GM12878 (cell line): ENCODE measurements around the gene ZMYND19. TPM values are rescaled to one million over a fixed set of nuclear protein-coding genes. Genes with fewer than 3 reads are reported as not detected.

Experiments used
- ATAC-seq: fragments of 200-7000 bp; cut with Tn5 transposase; 3 replicates; pipeline ENCODE4 v1.9.1; 2020; ENCODE audit warnings: mild to moderate bottlenecking, moderate library complexity
- BruUV-seq: library from RNA; stranded (reverse); fragments of 400-500 nt; replicated peaks from 2 replicates; lab custom pipeline; 2021; lab: Mats Ljungman, UMichigan
- CTCF ChIA-PET: fragments of 300-600 bp; sonication (Branson Sonifier 250); formaldehyde crosslinking; extraction: SDS; loops from one replicate; lab custom pipeline; 2021; ENCODE audit warnings: inconsistent platforms; lab: Yijun Ruan, JAX
- POLR2A ChIA-PET: fragments of 350-600 bp; formaldehyde crosslinking; extraction: SDS; loops from one replicate; lab custom pipeline; 2021; ENCODE audit warnings: inconsistent platforms; lab: Charles Lee
- RAD21 ChIA-PET: fragments of 300-600 bp; sonication (Branson Sonifier 250); formaldehyde crosslinking; loops from one replicate; lab custom pipeline; 2023; ENCODE audit warnings: antibody characterized with exemption; ENCODE audit not compliant: unreplicated experiment; lab: Charles Lee
- SMC1A ChIA-PET: fragments of 300-600 bp; sonication (Branson Sonifier 250); formaldehyde crosslinking; loops from one replicate; lab custom pipeline; 2023; ENCODE audit not compliant: unreplicated experiment, uncharacterized antibody; lab: Charles Lee
- DNase-seq: peaks from one replicate; pipeline ENCODE4 v3.0.0-alpha.2; 2011; ENCODE audit warnings: low read depth, low spot score
- FAIRE-seq: peaks from 3 replicates; lab custom pipeline; 2011; peaks lifted over from hg19 to GRCh38; lab: Jason Lieb, UNC
- H2AFZ ChIP-seq: 2 replicates; pipeline ENCODE4 v1.6.0; 2011; ENCODE audit warnings: low read depth, low read length, control low read depth; ENCODE audit not compliant: control insufficient read depth
- H3K27ac ChIP-seq: 2 replicates; pipeline ENCODE4 v1.5.1; 2011; ENCODE audit warnings: control low read depth; ENCODE audit not compliant: control insufficient read depth, insufficient read depth
- H3K27me3 ChIP-seq, 2 experiments: replicated peaks in 1 of 2; 2 replicates each; pipeline versions ENCODE4 v1.6.0 to v1.6.1; 2011; ENCODE audit warnings: low read length in 1 of 2; ENCODE audit not compliant: control insufficient read depth in 2 of 2, insufficient read depth in 2 of 2
- H3K36me3 ChIP-seq, 2 experiments: 2 replicates each; pipeline ENCODE4 v1.5.1; 2011; ENCODE audit warnings: low read length in 1 of 2; ENCODE audit not compliant: control insufficient read depth in 2 of 2, insufficient read depth in 2 of 2
- H3K4me1 ChIP-seq: 2 replicates; pipeline ENCODE4 v1.6.1; 2011; ENCODE audit warnings: mild to moderate bottlenecking, low read length, moderate library complexity, mixed read lengths; ENCODE audit not compliant: control insufficient read depth, insufficient read depth
- H3K4me2 ChIP-seq: 2 replicates; pipeline ENCODE4 v1.6.0; 2011; ENCODE audit warnings: control low read depth; ENCODE audit not compliant: control insufficient read depth, insufficient read depth
- H3K4me3 ChIP-seq: fragments of 200-600 bp; sonication (generic); 2 replicates; pipeline ENCODE4 v1.5.1; 2016
- H3K79me2 ChIP-seq: 2 replicates; pipeline ENCODE4 v1.6.0; 2011; ENCODE audit warnings: low read length; ENCODE audit not compliant: control insufficient read depth, insufficient read depth
- H3K9ac ChIP-seq: 2 replicates; pipeline ENCODE4 v1.8.0; 2011; ENCODE audit warnings: low read length, control low read depth, mixed read lengths; ENCODE audit not compliant: control insufficient read depth, insufficient read depth
- H3K9me3 ChIP-seq: replicated peaks from 3 replicates; pipeline ENCODE4 v1.5.1; 2011; ENCODE audit warnings: mild to moderate bottlenecking, low read length; ENCODE audit not compliant: control insufficient read depth, insufficient read depth
- H4K20me1 ChIP-seq: 2 replicates; pipeline ENCODE4 v1.6.0; 2011; ENCODE audit not compliant: control insufficient read depth, insufficient read depth
- BACH1 ChIP-seq: fragments of 450-650 bp; IDR thresholded peaks from 2 replicates; pipeline ENCODE4 v1.6.1; 2017; ENCODE audit warnings: mild to moderate bottlenecking, borderline replicate concordance
- BHLHE40 ChIP-seq, 2 experiments: fragments of 450-650 bp in 1 of 2; IDR thresholded peaks; 2 replicates each; pipeline ENCODE4 v1.6.1; 2011 to 2017; ENCODE audit warnings: low read depth in 2 of 2, borderline replicate concordance in 1 of 2, improper control_type of control experiment in 1 of 2, low read length in 1 of 2, mild to moderate bottlenecking in 1 of 2
- CBX5 ChIP-seq: sonication (generic); IDR thresholded peaks from 2 replicates; pipeline ENCODE4 v1.6.1; 2016; ENCODE audit warnings: low read depth, moderate library complexity, mild to moderate bottlenecking, inconsistent platforms
- DPF2 ChIP-seq: fragments of 450-650 bp; IDR thresholded peaks from 2 replicates; pipeline ENCODE4 v1.6.1; 2017; ENCODE audit warnings: mild to moderate bottlenecking
- GATAD2B ChIP-seq: fragments of 450-650 bp; conservative IDR thresholded peaks from 2 replicates; pipeline ENCODE4 v1.6.1; 2017; ENCODE audit warnings: low read depth, mild to moderate bottlenecking, moderate library complexity
- IKZF1 ChIP-seq: fragments of 450-650 bp; conservative IDR thresholded peaks from 2 replicates; pipeline ENCODE4 v1.6.1; 2017; ENCODE audit warnings: antibody characterized with exemption, mild to moderate bottlenecking
- LARP7 ChIP-seq: fragments of 450-650 bp; IDR thresholded peaks from 2 replicates; pipeline ENCODE4 v1.6.1; 2017; ENCODE audit warnings: mild to moderate bottlenecking
- NR2F1 ChIP-seq: fragments of 450-650 bp; conservative IDR thresholded peaks from 2 replicates; pipeline ENCODE4 v1.6.1; 2017; ENCODE audit warnings: mild to moderate bottlenecking
- SMARCA5 ChIP-seq: fragments of 450-650 bp; IDR thresholded peaks from 2 replicates; pipeline ENCODE4 v1.6.1; 2017; ENCODE audit warnings: mild to moderate bottlenecking
- ZNF207 ChIP-seq: fragments of 450-650 bp; IDR thresholded peaks from 2 replicates; pipeline ENCODE4 v1.6.1; 2014; ENCODE audit warnings: antibody characterized with exemption, mild to moderate bottlenecking, borderline replicate concordance
- WGBS: methylation state at CpG from one replicate; pipeline ENCODE4 v1.1.6; 2016; ENCODE audit warnings: low lambda C conversion rate; ENCODE audit not compliant: insufficient replicate concordance, insufficient coverage; ENCODE audit errors: missing lambda C conversion rate; 5-methylcytosine and 5-hydroxymethylcytosine counted together
- in situ Hi-C: fragments of 300-500 bp; cut with MboI; formaldehyde crosslinking; loops from 9 replicates; pipeline ENCODE4 v1.14.3; 2018; ENCODE audit warnings: mixed read lengths
- intact Hi-C: fragments of 100-400 bp; cut with micrococcal nuclease; formaldehyde crosslinking; loops from one replicate; pipeline ENCODE4 v1.14.2; 2022; ENCODE audit not compliant: unreplicated experiment
- polyA plus RNA-seq, 11 experiments: library from polyadenylated mRNA; depleted of rRNA in 4 of 11; unstranded in 6 of 11; stranded (reverse) in 5 of 11; fragments of >200 nt; fragmentation: Nextera tagmentation in 4 of 11; fragmentation: Illumina TruSeq in 1 of 11; extraction: Ambion mirVana in 4 of 11; extraction: Trizol in 1 of 11; gene quantifications; 1 replicate in 1 of 11; 2 replicates in 10 of 11; pipeline versions ENCODE4 v1.2.1 to v1.2.3, GENCODE V29; 2011 to 2016; ENCODE audit warnings: inconsistent platforms in 2 of 11, missing spikeins in 2 of 11, low read depth in 1 of 11
- total RNA-seq, 4 experiments: library from RNA; depleted of rRNA in 3 of 4; stranded (reverse); fragments of >200 nt in 3 of 4; fragmentation: Illumina TruSeq in 1 of 4; extraction: Trizol in 1 of 4; gene quantifications; 2 replicates each; pipeline versions ENCODE4 v1.2.1 to v1.2.3, GENCODE V29; 2013 to 2021
- TF ChIP-seq, protein P1 (sequence below): IDR thresholded peaks from 2 replicates; pipeline ENCODE4 v1.6.1; 2011; ENCODE audit warnings: low read depth, mild to moderate bottlenecking, low read length, moderate library complexity, borderline replicate concordance; ENCODE audit errors: extremely low read depth
- TF ChIP-seq, protein P2 (sequence below): fragments of 450-650 bp; IDR thresholded peaks from 2 replicates; pipeline ENCODE4 v1.6.1; 2017; ENCODE audit warnings: antibody characterized with exemption, mild to moderate bottlenecking, moderate library complexity
- TF ChIP-seq, protein P3 (sequence below): fragments of 450-650 bp; conservative IDR thresholded peaks from 2 replicates; pipeline ENCODE4 v1.6.1; 2017; ENCODE audit warnings: mild to moderate bottlenecking, moderate library complexity
- TF ChIP-seq, protein P4 (sequence below): IDR thresholded peaks from 2 replicates; pipeline ENCODE4 v1.6.1; 2012; ENCODE audit warnings: low read depth, low read length, improper control_type of control experiment

Gene ZMYND19
- total and polyA plus RNA-seq, 10 of the 15 experiments (the other 5 are each of a cell fraction or from before 2014, with no cell fraction given) = 0.84 to 54.8 (median 20.1) TPM

DNA sequence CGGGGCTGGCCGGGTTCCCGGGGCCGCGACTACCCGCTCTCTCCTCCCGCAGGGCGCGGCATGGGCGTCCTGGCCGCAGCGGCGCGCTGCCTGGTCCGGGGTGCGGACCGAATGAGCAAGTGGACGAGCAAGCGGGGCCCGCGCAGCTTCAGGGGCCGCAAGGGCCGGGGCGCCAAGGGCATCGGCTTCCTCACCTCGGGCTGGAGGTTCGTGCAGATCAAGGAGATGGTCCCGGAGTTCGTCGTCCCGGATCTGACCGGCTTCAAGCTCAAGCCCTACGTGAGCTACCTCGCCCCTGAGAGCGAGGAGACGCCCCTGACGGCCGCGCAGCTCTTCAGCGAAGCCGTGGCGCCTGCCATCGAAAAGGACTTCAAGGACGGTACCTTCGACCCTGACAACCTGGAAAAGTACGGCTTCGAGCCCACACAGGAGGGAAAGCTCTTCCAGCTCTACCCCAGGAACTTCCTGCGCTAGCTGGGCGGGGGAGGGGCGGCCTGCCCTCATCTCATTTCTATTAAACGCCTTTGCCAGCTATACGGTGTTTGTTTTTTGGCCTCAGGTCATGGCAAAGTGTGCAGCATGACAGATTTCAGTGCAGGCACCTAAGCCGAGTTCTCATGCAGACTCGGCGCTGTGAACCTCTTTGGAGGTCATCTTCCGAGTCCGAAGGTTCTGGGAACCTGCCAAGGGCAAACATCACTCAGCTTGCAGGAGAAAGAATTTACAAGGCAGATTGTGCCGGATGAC, 38.1 kb downstream of the ZMYND19 start:
- TSS peak; percentile 99 for BruUV-seq
- Histone ChIP-seq H2AFZ (peak overlapping the region; percentile 51), H3K4me1 (peaks cover 14% of the 10 kb centered on the region), H3K36me3 (peaks cover 7 to 15% of the 10 kb centered on the region in 2 experiments), H3K9ac (peak overlapping the region; percentile 88), H3K9me3 (no peaks in the 10 kb centered on the region), H3K27ac (peak overlapping the region; percentile 58), H3K4me2 (peak overlapping the region; percentile 100), H4K20me1 (no peaks in the 10 kb centered on the region), H3K79me2 (peaks cover 11% of the 10 kb centered on the region), H3K4me3 (peak overlapping the region; percentile 69), H3K27me3 (no peaks in the 10 kb centered on the region)
- POLR2A ChIA-PET = interaction anchor here (0.6 to 1.7 kb wide), 7 partner anchors 11 to 461 kb away, joined by 3 to 9 read pairs (median 5); partner anchors contain the start of gene ZMYND19
- intact Hi-C loops = no loop called here
- CTCF ChIA-PET = interaction anchor here (0.8 to 1.2 kb wide), 4 partner anchors 17 to 121 kb away, joined by 3 to 5 read pairs (median 4); partner anchors contain the start of gene DPH7
- SMC1A ChIA-PET = interaction anchor here (0.9 to 1.0 kb wide), 2 partner anchors 24 to 68 kb away, joined by 3 to 4 read pairs; no protein-coding TSS in a partner anchor
- no peak for DNase-seq
- ATAC-seq = peak; percentile 59
- in situ Hi-C loops = no loop called here
- WGBS = 10% methylated on average over 58 of the region's 58 CpGs
- TF ChIP-seq, protein P1, sequence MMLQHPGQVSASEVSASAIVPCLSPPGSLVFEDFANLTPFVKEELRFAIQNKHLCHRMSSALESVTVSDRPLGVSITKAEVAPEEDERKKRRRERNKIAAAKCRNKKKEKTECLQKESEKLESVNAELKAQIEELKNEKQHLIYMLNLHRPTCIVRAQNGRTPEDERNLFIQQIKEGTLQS = no peak
- TF ChIP-seq NR2F1 (peak; percentile 52; the same call in 1 of the 2 replicates), GATAD2B (peak; percentile 21; the same call in 1 of the 2 replicates), SMARCA5 (peak; percentile 51; the same call in 1 of the 2 replicates), LARP7 (peak; percentile 81; the same call in 1 of the 2 replicates), DPF2 (peak; percentile 25; the same call in 1 of the 2 replicates), IKZF1 (peak; percentile 16; the same call in 1 of the 2 replicates), BACH1 (peak; percentile 72; the same call in 1 of the 2 replicates), ZNF207 (0 out of 2 replicates have a peak, but pooled peaks have one; percentile 46), BHLHE40 (IDR thresholded peaks at IDR 0.05; ENCODE audit: borderline replicate concordance in 1 of 2, low read depth in 2 of 2, low read length in 1 of 2) (0 out of 4 replicates have a peak, but pooled peaks of 1 of the 2 experiments have one; percentile 11), CBX5 (no peak)
- TF ChIP-seq, protein P2, sequence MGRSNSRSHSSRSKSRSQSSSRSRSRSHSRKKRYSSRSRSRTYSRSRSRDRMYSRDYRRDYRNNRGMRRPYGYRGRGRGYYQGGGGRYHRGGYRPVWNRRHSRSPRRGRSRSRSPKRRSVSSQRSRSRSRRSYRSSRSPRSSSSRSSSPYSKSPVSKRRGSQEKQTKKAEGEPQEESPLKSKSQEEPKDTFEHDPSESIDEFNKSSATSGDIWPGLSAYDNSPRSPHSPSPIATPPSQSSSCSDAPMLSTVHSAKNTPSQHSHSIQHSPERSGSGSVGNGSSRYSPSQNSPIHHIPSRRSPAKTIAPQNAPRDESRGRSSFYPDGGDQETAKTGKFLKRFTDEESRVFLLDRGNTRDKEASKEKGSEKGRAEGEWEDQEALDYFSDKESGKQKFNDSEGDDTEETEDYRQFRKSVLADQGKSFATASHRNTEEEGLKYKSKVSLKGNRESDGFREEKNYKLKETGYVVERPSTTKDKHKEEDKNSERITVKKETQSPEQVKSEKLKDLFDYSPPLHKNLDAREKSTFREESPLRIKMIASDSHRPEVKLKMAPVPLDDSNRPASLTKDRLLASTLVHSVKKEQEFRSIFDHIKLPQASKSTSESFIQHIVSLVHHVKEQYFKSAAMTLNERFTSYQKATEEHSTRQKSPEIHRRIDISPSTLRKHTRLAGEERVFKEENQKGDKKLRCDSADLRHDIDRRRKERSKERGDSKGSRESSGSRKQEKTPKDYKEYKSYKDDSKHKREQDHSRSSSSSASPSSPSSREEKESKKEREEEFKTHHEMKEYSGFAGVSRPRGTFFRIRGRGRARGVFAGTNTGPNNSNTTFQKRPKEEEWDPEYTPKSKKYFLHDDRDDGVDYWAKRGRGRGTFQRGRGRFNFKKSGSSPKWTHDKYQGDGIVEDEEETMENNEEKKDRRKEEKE = 0 out of 2 replicates have a peak, but pooled peaks have one; percentile 5
- TF ChIP-seq, protein P3, sequence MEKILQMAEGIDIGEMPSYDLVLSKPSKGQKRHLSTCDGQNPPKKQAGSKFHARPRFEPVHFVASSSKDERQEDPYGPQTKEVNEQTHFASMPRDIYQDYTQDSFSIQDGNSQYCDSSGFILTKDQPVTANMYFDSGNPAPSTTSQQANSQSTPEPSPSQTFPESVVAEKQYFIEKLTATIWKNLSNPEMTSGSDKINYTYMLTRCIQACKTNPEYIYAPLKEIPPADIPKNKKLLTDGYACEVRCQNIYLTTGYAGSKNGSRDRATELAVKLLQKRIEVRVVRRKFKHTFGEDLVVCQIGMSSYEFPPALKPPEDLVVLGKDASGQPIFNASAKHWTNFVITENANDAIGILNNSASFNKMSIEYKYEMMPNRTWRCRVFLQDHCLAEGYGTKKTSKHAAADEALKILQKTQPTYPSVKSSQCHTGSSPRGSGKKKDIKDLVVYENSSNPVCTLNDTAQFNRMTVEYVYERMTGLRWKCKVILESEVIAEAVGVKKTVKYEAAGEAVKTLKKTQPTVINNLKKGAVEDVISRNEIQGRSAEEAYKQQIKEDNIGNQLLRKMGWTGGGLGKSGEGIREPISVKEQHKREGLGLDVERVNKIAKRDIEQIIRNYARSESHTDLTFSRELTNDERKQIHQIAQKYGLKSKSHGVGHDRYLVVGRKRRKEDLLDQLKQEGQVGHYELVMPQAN = peak; percentile 94
- TF ChIP-seq, protein P4, sequence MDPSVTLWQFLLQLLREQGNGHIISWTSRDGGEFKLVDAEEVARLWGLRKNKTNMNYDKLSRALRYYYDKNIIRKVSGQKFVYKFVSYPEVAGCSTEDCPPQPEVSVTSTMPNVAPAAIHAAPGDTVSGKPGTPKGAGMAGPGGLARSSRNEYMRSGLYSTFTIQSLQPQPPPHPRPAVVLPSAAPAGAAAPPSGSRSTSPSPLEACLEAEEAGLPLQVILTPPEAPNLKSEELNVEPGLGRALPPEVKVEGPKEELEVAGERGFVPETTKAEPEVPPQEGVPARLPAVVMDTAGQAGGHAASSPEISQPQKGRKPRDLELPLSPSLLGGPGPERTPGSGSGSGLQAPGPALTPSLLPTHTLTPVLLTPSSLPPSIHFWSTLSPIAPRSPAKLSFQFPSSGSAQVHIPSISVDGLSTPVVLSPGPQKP = no peak
- FAIRE-seq = peak; percentile 47
- RAD21 ChIA-PET = interaction anchor here (1.3 to 1.8 kb wide), 3 partner anchors 17 to 38 kb away, joined by 4 to 5 read pairs (median 4); partner anchors contain the start of gene ZMYND19
